ENCODE results near the gene ACSS1.

Gene ACSS1

DNA sequence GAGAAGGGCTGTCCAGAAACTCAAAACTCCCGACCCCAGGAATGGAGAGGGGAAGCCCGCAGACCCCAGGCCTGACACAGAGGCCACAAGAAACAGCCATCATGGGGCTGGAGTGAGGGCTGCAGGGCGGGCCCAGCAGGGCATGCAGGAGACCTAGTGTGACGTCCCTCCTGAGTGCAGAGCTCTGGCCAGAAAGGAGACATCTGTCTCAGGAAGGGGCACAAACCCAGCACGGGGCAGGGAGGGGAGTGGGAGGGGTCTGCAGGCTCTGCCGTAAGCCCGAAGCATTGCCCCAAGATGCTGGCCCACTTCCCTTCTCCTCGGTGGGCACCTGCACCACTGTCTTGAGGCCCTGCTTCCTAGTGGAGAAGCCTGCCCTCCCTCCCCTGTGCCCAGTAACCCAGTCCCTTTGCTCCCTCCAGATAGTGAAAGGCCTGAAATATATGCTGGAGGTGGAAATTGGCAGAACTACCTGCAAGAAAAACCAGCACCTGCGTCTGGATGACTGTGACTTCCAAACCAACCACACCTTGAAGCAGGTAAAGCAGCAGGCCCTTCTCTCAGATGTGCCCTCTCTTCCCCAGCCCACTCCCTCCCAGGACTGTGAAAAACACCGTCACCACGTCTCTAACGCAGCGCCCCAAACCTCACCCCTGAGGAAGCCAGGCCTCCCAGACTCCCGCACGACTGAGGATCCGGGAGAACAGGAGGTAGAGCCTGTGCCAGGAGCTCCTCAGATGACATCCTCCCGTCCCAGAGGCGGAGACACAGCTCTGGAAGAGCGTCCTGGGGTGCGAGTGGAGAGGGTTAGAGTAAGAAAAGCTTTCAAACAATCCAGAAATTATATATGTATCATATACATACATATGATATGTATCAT lies 99.2 kb downstream of the ACSS1 start:
- TF ChIP-seq CTCF (IDR thresholded peaks at IDR 0.05; ENCODE audit: low read depth, low read length) = no peak
- no peak for TF ChIP-seq MYC (IDR thresholded peaks at IDR 0.05; ENCODE audit: low read depth, low read length)
- TF ChIP-seq, protein P1, sequence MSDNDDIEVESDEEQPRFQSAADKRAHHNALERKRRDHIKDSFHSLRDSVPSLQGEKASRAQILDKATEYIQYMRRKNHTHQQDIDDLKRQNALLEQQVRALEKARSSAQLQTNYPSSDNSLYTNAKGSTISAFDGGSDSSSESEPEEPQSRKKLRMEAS (IDR thresholded peaks at IDR 0.05; ENCODE audit: low read depth, low read length) = no peak
- TF ChIP-seq POLR2A (IDR thresholded peaks at IDR 0.05; ENCODE audit: extremely low read depth, insufficient read length) = no peak
- H3K4me3 ChIP-seq (ENCODE audit: low read depth, low read length) = no peak overlapping the region

DNA sequence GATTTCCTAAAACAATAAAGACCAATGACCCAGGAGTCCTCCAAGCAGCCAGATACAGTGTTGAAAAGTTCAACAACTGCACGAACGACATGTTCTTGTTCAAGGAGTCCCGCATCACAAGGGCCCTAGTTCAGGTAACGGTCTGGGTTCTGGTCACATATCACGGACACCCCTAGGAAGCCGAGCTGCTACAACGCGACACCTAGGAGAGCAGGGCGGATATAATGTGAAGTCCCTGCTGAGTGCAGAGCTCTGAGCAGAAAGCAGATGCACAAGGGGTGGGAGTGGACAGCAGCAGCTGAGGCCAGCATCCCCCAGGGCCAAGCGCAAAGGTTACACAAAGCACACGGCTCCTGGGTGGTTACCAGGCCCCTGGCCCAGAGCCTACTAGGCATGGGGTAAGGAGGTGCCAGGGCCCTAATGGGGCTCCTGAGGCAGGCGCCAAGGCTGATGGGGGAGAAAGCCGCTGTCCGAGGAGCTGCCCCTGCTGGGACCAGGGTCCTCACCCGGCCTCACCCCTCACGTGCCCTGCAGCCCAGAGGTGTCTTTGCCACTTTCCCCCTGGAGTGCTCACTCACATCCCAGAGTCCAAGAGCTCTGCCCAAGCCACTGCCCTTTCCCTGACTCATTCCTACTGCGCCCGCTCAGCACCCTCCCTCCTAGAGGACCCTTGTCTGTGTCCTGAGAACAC lies 100.5 kb downstream of the ACSS1 start:
- H3K4me3 ChIP-seq (ENCODE audit: low read depth, low read length) = no peak overlapping the region
- no peak for DNase-seq (ENCODE audit: low read depth)
- no peak for TF ChIP-seq POLR2A (IDR thresholded peaks at IDR 0.05; ENCODE audit: extremely low read depth, insufficient read length)
- TF ChIP-seq, protein P1 (IDR thresholded peaks at IDR 0.05; ENCODE audit: low read depth, low read length) = no peak
- TF ChIP-seq MYC (IDR thresholded peaks at IDR 0.05; ENCODE audit: low read depth, low read length) = no peak
- TF ChIP-seq CTCF (IDR thresholded peaks at IDR 0.05; ENCODE audit: low read depth, low read length) = no peak

More for the DNA sequence above, 99.2 kb downstream of the ACSS1 start:
- no peak for DNase-seq (ENCODE audit: low read depth)
